ENCODE results near the gene PPP1R13L. TPM values are rescaled to one million over a fixed set of nuclear protein-coding genes. Genes with fewer than 3 reads are reported as not detected.

The PPP1R13L gene
- total RNA-seq, 4 donors from 2014 or later, result 5.5 to 15.5 (median 9.3) TPM

- no peak overlapping the region for H3K27ac ChIP-seq
- 86 to 95% methylated on average over 4 to 5 of the region's 6 CpGs for WGBS, 2 donors (ENCODE audit: low coverage in 1 of 2)
- no peaks in the 10 kb centered on the region for H3K9me3 ChIP-seq
- H3K27me3 ChIP-seq, result peaks cover 26% of the 10 kb centered on the region
- no peak overlapping the region for H3K4me3 ChIP-seq
- H3K36me3 ChIP-seq, result no peaks in the 10 kb centered on the region
- H3K4me1 ChIP-seq, result peaks cover 0 to 59% (median 15%) of the 10 kb centered on the region in 3 donors
- no peak for TF ChIP-seq CTCF (IDR thresholded peaks at IDR 0.05)
- no peak for TF ChIP-seq POLR2A (IDR thresholded peaks at IDR 0.05)
- TF ChIP-seq EP300 (IDR thresholded peaks at IDR 0.05), result no peak
- TF ChIP-seq POLR2AphosphoS5 (IDR thresholded peaks at IDR 0.05), result no peak
- ATAC-seq, result no peak
Observed at GRCh38 chr19:45401815-45402214, 3.1 kb downstream of the PPP1R13L start.

GRCh38 chr19:45400192-45400591 is 4.7 kb downstream of the PPP1R13L start:
- H3K27me3 ChIP-seq, result peaks cover 36% of the 10 kb centered on the region
- H3K9me3 ChIP-seq, result no peaks in the 10 kb centered on the region
- ATAC-seq, result no peak
- no peak overlapping the region for H3K27ac ChIP-seq
- H3K4me3 ChIP-seq, result no peak overlapping the region
- TF ChIP-seq CTCF (IDR thresholded peaks at IDR 0.05) (no peak), POLR2A (IDR thresholded peaks at IDR 0.05) (no peak), POLR2AphosphoS5 (IDR thresholded peaks at IDR 0.05) (no peak), EP300 (IDR thresholded peaks at IDR 0.05) (no peak)
- peaks cover 0 to 47% (median 14%) of the 10 kb centered on the region in 3 donors for H3K4me1 ChIP-seq
- H3K36me3 ChIP-seq, result peaks cover 0 to 13% of the 10 kb centered on the region in 2 donors
- 88 to 100% methylated on average over 2 to 4 of the region's 6 CpGs for WGBS, 2 donors (ENCODE audit: low coverage in 1 of 2)

GRCh38 chr19:45395821-45396617 is 8.8 kb downstream of the PPP1R13L start:
- 45 to 48% methylated on average over 8 to 20 of the region's 59 CpGs for WGBS, 2 donors (ENCODE audit: low coverage in 1 of 2)
- Histone ChIP-seq H3K4me1 (peaks cover 0 to 17% (median 3%) of the 10 kb centered on the region in 3 donors), H3K4me3 (no peak overlapping the region), H3K27me3 (peaks cover 12% of the 10 kb centered on the region), H3K9me3 (no peaks in the 10 kb centered on the region), H3K27ac (no peak overlapping the region), H3K36me3 (peaks cover 0 to 13% of the 10 kb centered on the region in 2 donors)
- TF ChIP-seq CTCF (IDR thresholded peaks at IDR 0.05) (no peak), POLR2A (IDR thresholded peaks at IDR 0.05) (no peak), EP300 (IDR thresholded peaks at IDR 0.05) (no peak), POLR2AphosphoS5 (IDR thresholded peaks at IDR 0.05) (no peak)
- ATAC-seq, result no peak

- Histone ChIP-seq H3K27me3 (peaks cover 21% of the 10 kb centered on the region), H3K27ac (no peak overlapping the region), H3K4me3 (no peak overlapping the region), H3K36me3 (peaks cover 0 to 13% of the 10 kb centered on the region in 2 donors), H3K4me1 (no peaks in the 10 kb centered on the region), H3K9me3 (no peaks in the 10 kb centered on the region)
- no peak for ATAC-seq
- WGBS, 2 donors (ENCODE audit: low coverage in 1 of 2), result 100% methylated on average over 2 of the region's 21 CpGs
- no peak for TF ChIP-seq CTCF (IDR thresholded peaks at IDR 0.05)
- TF ChIP-seq EP300 (IDR thresholded peaks at IDR 0.05), result no peak
- TF ChIP-seq POLR2A (IDR thresholded peaks at IDR 0.05), result no peak
- no peak for TF ChIP-seq POLR2AphosphoS5 (IDR thresholded peaks at IDR 0.05)
Observed at GRCh38 chr19:45391871-45392665, 12.8 kb downstream of the PPP1R13L start.

Measured in gastroesophageal sphincter (tissue), 4 donors.